Body of pancreas (tissue), 4 donors: ENCODE results near the gene IGFBP6. TPM values are rescaled to one million over a fixed set of nuclear protein-coding genes. Genes with fewer than 3 reads are reported as not detected.
A peak's percentile ranks its signal among the peaks of the same experiment; 100 is the strongest.

ENCODE experiments used
- ATAC-seq: fragments of 150-250 bp; one replicate; pipeline ENCODE4 v1.9.1; 2016
- DNase-seq, 4 donors: peaks; one replicate each; pipeline ENCODE4 v3.0.0-alpha.2; 2019
- H3K27ac ChIP-seq, 4 donors: fragments of 200-600 bp; sonication (generic); 1 replicate in 3 of 4; 2 replicates in 1 of 4; pipeline versions ENCODE4 v1.5.1 to v1.6.1; 2016 to 2019; ENCODE audit warnings: mild to moderate bottlenecking in 1 of 4, mixed read lengths in 1 of 4, moderate library complexity in 1 of 4
- H3K27me3 ChIP-seq, 2 donors: fragments of 200-600 bp; sonication (generic); one replicate each; pipeline ENCODE4 v1.6.0; 2016; ENCODE audit warnings: mild to moderate bottlenecking in 1 of 2
- H3K36me3 ChIP-seq, 2 donors: fragments of 200-600 bp; sonication (generic); replicated peaks in 1 of 2; 2 replicates each; pipeline ENCODE4 v1.5.1; 2016; ENCODE audit warnings: low read depth in 2 of 2; ENCODE audit not compliant: insufficient read depth in 1 of 2
- H3K4me1 ChIP-seq: fragments of 200-600 bp; sonication (generic); one replicate; pipeline ENCODE4 v1.6.0; 2016
- H3K4me3 ChIP-seq, 2 donors: fragments of 200-600 bp; sonication (generic); 1 replicate in 1 of 2; 2 replicates in 1 of 2; pipeline ENCODE4 v1.5.1; 2016 to 2019
- H3K9me3 ChIP-seq, 3 donors: fragments of 200-600 bp; sonication (generic); 1 replicate in 2 of 3; 2 replicates in 1 of 3; pipeline ENCODE4 v1.5.1; 2016
- POLR2A ChIP-seq, 3 donors: fragments of 450-650 bp; IDR thresholded peaks; one replicate each; pipeline ENCODE4 v1.6.1; 2016; ENCODE audit warnings: antibody characterized with exemption in 3 of 3, mild to moderate bottlenecking in 2 of 3
- WGBS, 2 donors: methylation state at CpG; one replicate each; pipeline ENCODE4 v1.1.5; 2017; 5-methylcytosine and 5-hydroxymethylcytosine counted together
- intact Hi-C: fragments of 100-400 bp; cut with DNase I; formaldehyde crosslinking; loops from one replicate; pipeline ENCODE4 v1.15.1; 2023
- total RNA-seq, 2 donors: library from RNA; depleted of rRNA; stranded (reverse); fragments of >200 nt; gene quantifications; one replicate each; pipeline ENCODE4 v1.1.0, GENCODE V29; 2016
- TF ChIP-seq, protein P1 (sequence below), 7 experiments: fragments of 450-650 bp in 4 of 7; fragments of 200-600 bp in 3 of 7; sonication (generic) in 3 of 7; IDR thresholded peaks; one replicate each; pipeline ENCODE4 v1.5.1; 2016 to 2019; ENCODE audit warnings: antibody characterized with exemption in 7 of 7

Gene IGFBP6
- total RNA-seq, 2 donors from 2014 or later, result 154 to 204 TPM

DNA sequence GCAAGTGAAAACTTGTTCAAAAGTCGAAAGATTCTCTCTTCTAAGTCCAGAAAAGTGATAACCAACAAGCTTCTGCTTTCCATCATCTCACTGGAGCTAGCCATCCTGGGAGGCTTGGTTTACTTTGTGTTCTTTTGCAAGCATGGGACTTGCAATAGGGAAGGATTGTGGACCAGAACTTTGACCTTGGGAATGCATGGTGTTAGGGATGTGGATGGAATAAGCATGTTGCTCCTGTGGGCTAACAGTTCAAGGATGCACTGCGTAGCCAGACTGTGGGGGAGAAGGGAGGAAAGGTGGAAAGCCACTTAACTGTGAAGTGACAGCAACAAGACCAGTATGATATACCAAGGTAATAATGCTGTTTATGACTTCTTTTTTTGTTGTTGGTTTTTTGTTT lies 34.4 kb downstream of the IGFBP6 start:
- Histone ChIP-seq H3K27me3 (no peaks in the 10 kb centered on the region), H3K36me3 (no peaks in the 10 kb centered on the region), H3K9me3 (no peaks in the 10 kb centered on the region), H3K4me3 (no peak overlapping the region), H3K4me1 (no peaks in the 10 kb centered on the region), H3K27ac (no peak overlapping the region)
- no peak for TF ChIP-seq POLR2A (IDR thresholded peaks at IDR 0.05)
- TF ChIP-seq, protein P1, sequence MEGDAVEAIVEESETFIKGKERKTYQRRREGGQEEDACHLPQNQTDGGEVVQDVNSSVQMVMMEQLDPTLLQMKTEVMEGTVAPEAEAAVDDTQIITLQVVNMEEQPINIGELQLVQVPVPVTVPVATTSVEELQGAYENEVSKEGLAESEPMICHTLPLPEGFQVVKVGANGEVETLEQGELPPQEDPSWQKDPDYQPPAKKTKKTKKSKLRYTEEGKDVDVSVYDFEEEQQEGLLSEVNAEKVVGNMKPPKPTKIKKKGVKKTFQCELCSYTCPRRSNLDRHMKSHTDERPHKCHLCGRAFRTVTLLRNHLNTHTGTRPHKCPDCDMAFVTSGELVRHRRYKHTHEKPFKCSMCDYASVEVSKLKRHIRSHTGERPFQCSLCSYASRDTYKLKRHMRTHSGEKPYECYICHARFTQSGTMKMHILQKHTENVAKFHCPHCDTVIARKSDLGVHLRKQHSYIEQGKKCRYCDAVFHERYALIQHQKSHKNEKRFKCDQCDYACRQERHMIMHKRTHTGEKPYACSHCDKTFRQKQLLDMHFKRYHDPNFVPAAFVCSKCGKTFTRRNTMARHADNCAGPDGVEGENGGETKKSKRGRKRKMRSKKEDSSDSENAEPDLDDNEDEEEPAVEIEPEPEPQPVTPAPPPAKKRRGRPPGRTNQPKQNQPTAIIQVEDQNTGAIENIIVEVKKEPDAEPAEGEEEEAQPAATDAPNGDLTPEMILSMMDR (IDR thresholded peaks at IDR 0.05), result no peak
- WGBS, 2 donors, result 64 to 67% methylated on average over 2 of the region's 2 CpGs
- DNase-seq (no peak), ATAC-seq (no peak)
- intact Hi-C loops, result no loop called here

DNA sequence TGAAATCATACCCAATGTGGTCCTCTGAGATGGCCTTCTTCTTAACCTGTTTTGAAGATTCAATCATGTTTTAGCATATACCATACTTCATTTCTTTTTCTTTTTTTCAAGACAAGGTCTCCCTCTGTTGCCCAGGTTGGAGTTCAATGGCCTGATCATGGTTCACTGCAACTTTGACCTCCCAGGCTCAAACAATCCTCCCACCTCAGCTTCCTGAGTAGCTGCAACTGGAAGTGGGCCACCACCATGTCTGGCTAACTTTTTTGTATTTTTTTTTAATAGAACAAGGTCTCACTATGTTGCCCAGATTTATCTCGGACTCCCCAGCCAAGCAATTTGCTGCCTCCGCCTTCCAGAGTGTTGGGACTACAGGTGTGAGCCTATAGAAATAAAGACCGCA lies 36.3 kb downstream of the IGFBP6 start:
- H3K4me3 ChIP-seq, result no peak overlapping the region
- no peak overlapping the region for H3K27ac ChIP-seq
- no peak for ATAC-seq
- H3K36me3 ChIP-seq, result no peaks in the 10 kb centered on the region
- intact Hi-C loops, result no loop called here
- TF ChIP-seq POLR2A (IDR thresholded peaks at IDR 0.05), result no peak
- TF ChIP-seq, protein P1 (IDR thresholded peaks at IDR 0.05), result no peak
- no peaks in the 10 kb centered on the region for H3K27me3 ChIP-seq
- no peak for DNase-seq
- H3K9me3 ChIP-seq, result no peaks in the 10 kb centered on the region
- WGBS, 2 donors, result 87 to 96% methylated on average over 3 of the region's 3 CpGs
- H3K4me1 ChIP-seq, result no peaks in the 10 kb centered on the region

DNA sequence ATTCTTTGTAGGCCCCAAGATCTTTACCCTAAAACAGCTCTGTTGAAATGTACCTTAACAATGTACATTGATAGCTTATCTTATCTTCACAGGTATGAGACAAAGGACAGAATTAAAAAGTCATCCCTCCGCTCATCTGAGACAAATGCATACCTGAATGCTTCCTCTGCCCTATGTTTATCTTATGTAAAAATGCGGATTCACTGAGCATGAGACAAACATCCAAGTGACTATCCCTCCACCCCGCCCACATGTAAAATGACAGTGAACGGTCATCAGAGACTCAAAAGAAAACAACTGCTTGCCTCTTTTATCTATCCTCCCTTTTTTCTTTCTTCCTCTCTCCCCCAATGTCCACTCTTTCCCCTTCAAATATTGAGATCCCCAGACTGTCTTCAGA lies 45.9 kb downstream of the IGFBP6 start:
- H3K36me3 ChIP-seq, result no peaks in the 10 kb centered on the region
- no peaks in the 10 kb centered on the region for H3K27me3 ChIP-seq
- no peak overlapping the region for H3K4me3 ChIP-seq
- no peak for TF ChIP-seq POLR2A (IDR thresholded peaks at IDR 0.05)
- TF ChIP-seq, protein P1 (IDR thresholded peaks at IDR 0.05), result no peak
- no peak overlapping the region for H3K27ac ChIP-seq
- no peak for DNase-seq
- H3K9me3 ChIP-seq, result no peaks in the 10 kb centered on the region
- intact Hi-C loops, result no loop called here
- 87 to 91% methylated on average over 4 of the region's 4 CpGs for WGBS, 2 donors
- ATAC-seq, result no peak
- peaks cover 8% of the 10 kb centered on the region for H3K4me1 ChIP-seq

DNA sequence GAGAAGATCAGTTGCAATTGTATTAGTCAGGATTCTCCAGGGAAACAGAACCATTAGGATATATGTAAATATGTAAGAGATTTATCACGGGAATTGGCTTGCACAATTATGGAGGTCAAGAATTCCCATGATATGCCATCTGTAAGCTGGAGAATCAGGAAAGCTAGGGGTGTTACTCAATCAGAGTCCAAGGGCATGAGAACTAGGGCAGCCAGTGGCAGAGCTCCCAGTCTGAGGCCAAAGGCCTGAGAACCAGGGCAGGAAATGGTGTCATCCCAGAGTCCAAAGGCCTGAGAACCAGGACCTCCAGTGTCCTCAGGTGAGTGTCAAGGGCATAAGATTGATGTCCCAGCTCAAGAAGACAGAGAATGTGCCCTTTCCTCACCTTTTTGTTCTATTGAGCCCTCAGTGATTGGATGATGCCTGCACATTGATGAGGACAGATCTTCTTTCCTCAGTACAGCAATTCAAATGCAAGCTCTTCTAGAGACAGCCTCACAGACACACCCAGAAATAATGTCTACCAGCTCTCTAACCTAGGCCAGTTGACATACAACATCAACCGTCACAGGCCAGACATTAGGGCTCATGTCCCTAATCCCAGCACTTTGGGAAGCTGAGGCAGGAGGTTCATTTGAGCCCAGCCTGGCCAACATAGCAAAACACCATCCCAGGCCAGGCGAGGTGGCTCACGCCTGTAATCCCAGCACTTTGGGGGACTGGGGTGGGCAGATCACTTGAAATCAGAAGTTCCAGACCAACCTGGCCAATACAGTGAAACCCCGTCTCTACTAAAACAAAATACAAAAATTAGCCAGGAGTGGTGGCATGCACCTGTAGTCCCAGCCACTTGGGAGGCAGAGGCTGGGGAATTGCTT lies 48.2 kb downstream of the IGFBP6 start:
- Histone ChIP-seq H3K36me3 (no peaks in the 10 kb centered on the region), H3K4me3 (no peak overlapping the region), H3K27me3 (no peaks in the 10 kb centered on the region), H3K4me1 (peaks cover 8% of the 10 kb centered on the region), H3K9me3 (no peaks in the 10 kb centered on the region), H3K27ac (no peak overlapping the region)
- intact Hi-C loops, result no loop called here
- peak; percentile 53 for ATAC-seq
- peak; percentile 18 to 53 (median 32) for DNase-seq
- TF ChIP-seq POLR2A (IDR thresholded peaks at IDR 0.05), result no peak
- TF ChIP-seq, protein P1 (IDR thresholded peaks at IDR 0.05), result no peak
- WGBS, 2 donors, result 73 to 80% methylated on average over 5 of the region's 5 CpGs

DNA sequence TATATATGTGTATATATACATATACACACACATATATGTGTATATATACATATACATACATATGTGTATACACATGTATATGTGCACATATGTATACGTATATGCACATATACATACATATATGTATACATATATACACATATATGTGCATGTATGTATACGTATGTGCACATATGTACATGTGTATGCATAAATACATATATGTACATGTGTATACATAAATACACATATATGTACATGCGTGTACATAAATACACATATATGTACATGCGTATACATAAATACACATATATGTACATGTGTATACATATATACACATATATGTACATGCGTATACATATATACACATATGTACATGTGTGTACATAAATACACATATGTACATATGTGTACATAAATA lies 49.7 kb downstream of the IGFBP6 start:
- intact Hi-C loops, result no loop called here
- H3K36me3 ChIP-seq, result no peaks in the 10 kb centered on the region
- H3K4me3 ChIP-seq, result no peak overlapping the region
- ATAC-seq (no peak), DNase-seq (no peak)
- H3K27me3 ChIP-seq, result no peaks in the 10 kb centered on the region
- H3K27ac ChIP-seq, result no peak overlapping the region
- TF ChIP-seq POLR2A (IDR thresholded peaks at IDR 0.05), result no peak
- TF ChIP-seq, protein P1 (IDR thresholded peaks at IDR 0.05), result no peak
- H3K9me3 ChIP-seq, result no peaks in the 10 kb centered on the region
- peaks cover 8% of the 10 kb centered on the region for H3K4me1 ChIP-seq
- 69 to 80% methylated on average over 5 of the region's 5 CpGs for WGBS, 2 donors
